SK-N-SH (cell line): ENCODE results near the gene ENTR1.

Source experiments
- CTCF ChIP-seq: fragments of 200-600 bp; sonication (generic); IDR thresholded peaks from 2 replicates; pipeline ENCODE4 v1.6.1; 2017; ENCODE audit warnings: antibody characterized with exemption, mild to moderate bottlenecking, moderate library complexity
- EZH2phosphoT487 ChIP-seq: fragments of 200-600 bp; sonication (generic); IDR thresholded peaks from 2 replicates; pipeline ENCODE4 v1.6.1; 2017; ENCODE audit warnings: low read depth, mixed run types, mild to moderate bottlenecking, antibody characterized with exemption, moderate library complexity, borderline replicate concordance
- GABPA ChIP-seq: IDR thresholded peaks from 2 replicates; pipeline ENCODE4 v1.4.0; 2012; ENCODE audit warnings: low read depth, mild to moderate bottlenecking
- NFIC ChIP-seq: IDR thresholded peaks from 2 replicates; pipeline ENCODE4 v1.4.0; 2012; ENCODE audit warnings: borderline replicate concordance
- POLR2AphosphoS5 ChIP-seq: IDR thresholded peaks from 2 replicates; pipeline ENCODE4 v1.6.1; 2012; ENCODE audit warnings: low read depth, low read length
- TEAD4 ChIP-seq: IDR thresholded peaks from 2 replicates; pipeline ENCODE4 v1.4.0; 2012; ENCODE audit warnings: mild to moderate bottlenecking, borderline replicate concordance; ENCODE audit not compliant: insufficient read depth
- USF1 ChIP-seq: IDR thresholded peaks from 2 replicates; pipeline ENCODE4 v1.4.0; 2012; ENCODE audit warnings: low read depth, borderline replicate concordance
- TF ChIP-seq, protein P1 (sequence below): IDR thresholded peaks from 2 replicates; pipeline ENCODE4 v1.6.1; 2012; ENCODE audit warnings: mild to moderate bottlenecking, low read depth, low read length, moderate library complexity

- no peak for TF ChIP-seq CTCF
- TF ChIP-seq NFIC: no peak
- no peak for TF ChIP-seq GABPA
- no peak for TF ChIP-seq EZH2phosphoT487
- TF ChIP-seq, protein P1, sequence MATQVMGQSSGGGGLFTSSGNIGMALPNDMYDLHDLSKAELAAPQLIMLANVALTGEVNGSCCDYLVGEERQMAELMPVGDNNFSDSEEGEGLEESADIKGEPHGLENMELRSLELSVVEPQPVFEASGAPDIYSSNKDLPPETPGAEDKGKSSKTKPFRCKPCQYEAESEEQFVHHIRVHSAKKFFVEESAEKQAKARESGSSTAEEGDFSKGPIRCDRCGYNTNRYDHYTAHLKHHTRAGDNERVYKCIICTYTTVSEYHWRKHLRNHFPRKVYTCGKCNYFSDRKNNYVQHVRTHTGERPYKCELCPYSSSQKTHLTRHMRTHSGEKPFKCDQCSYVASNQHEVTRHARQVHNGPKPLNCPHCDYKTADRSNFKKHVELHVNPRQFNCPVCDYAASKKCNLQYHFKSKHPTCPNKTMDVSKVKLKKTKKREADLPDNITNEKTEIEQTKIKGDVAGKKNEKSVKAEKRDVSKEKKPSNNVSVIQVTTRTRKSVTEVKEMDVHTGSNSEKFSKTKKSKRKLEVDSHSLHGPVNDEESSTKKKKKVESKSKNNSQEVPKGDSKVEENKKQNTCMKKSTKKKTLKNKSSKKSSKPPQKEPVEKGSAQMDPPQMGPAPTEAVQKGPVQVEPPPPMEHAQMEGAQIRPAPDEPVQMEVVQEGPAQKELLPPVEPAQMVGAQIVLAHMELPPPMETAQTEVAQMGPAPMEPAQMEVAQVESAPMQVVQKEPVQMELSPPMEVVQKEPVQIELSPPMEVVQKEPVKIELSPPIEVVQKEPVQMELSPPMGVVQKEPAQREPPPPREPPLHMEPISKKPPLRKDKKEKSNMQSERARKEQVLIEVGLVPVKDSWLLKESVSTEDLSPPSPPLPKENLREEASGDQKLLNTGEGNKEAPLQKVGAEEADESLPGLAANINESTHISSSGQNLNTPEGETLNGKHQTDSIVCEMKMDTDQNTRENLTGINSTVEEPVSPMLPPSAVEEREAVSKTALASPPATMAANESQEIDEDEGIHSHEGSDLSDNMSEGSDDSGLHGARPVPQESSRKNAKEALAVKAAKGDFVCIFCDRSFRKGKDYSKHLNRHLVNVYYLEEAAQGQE: no peak
- no peak for TF ChIP-seq TEAD4
- no peak for TF ChIP-seq POLR2AphosphoS5
- no peak for TF ChIP-seq USF1
These were observed 964 bp upstream of the ENTR1 start for GRCh38 chr9:136411378-136411777.
